HG02798 (cell line): ENCODE data around the gene CEP112.
A peak's percentile ranks its signal among the peaks of the same experiment; 100 is the strongest.
"Not testable (repeated sequence)": the region's sequence is repeated elsewhere in the genome, so short reads cannot be mapped to it uniquely, and the experiment has no call there.

ENCODE experiments used
- ATAC-seq: cut with Tn5 transposase; IDR thresholded peaks from one replicate; pipeline ENCODE4 v1.9.1; 2021; ENCODE audit warnings: mild to moderate bottlenecking; ENCODE audit not compliant: unreplicated experiment, poor library complexity

The CEP112 gene

GRCh38 chr17:66087073-66087472 is 104.9 kb downstream of the CEP112 start:
- no peak for ATAC-seq

GRCh38 chr17:66085221-66085620 is 106.7 kb downstream of the CEP112 start:
- no peak for ATAC-seq

DNA sequence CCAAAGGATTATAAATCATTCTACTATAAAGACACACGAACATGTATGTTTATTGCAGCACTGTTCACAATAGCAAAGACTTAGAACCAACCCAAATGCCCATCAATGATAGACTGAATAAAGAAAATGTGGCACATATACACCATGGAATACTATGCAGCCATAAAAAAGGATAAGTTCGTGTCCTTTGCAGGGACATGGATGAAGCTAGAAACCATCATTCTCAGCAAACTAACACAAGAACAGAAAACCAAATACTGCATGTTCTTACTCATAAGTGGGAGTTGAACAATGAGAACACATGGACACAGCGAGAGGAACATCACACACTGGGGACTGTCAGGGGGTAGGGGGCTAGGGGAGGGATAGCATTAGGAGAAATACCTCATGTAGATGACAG is 111.3 kb downstream of the CEP112 start:
- ATAC-seq, result not testable (repeated sequence)

- ATAC-seq, result no peak
These were observed 115.3 kb downstream of the CEP112 start for GRCh38 chr17:66076546-66077190.

DNA sequence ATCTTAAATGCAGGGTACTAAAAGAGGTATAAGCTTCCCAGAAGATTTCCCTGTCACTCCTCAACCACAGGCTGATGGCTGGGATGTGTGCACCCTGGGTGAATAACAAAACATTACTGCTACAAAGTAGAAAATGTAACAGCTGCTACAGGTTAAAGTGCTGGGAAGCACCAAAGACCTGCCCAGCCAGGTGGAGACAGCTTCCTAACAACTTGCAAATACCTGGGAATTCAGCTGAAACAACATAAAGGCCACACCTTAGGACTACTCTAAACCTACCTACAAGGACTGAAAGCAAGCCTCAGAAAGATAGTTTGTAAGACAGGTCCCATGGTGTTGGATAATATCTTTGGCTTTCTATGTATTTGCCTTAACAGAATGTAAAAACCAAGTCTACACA is 118.5 kb downstream of the CEP112 start:
- ATAC-seq, result no peak

DNA sequence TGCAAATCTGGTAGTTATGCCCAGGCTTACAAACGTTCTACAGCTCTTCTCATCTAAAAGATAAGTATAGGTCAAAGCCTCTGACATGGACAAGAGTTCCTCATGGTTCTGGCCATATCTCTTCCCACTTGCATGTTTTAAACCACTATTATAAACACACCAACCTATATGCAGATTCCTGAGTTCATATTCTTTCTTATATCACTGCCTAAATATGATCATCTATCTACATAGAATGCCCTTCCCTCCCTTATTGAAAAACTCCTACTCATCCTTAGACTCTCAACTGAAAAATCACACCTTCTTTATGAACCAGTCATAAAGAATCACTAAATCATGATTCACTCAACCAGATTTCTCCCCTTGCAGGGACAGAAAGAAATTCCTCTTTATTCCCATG is 128.2 kb downstream of the CEP112 start:
- ATAC-seq, result no peak

DNA sequence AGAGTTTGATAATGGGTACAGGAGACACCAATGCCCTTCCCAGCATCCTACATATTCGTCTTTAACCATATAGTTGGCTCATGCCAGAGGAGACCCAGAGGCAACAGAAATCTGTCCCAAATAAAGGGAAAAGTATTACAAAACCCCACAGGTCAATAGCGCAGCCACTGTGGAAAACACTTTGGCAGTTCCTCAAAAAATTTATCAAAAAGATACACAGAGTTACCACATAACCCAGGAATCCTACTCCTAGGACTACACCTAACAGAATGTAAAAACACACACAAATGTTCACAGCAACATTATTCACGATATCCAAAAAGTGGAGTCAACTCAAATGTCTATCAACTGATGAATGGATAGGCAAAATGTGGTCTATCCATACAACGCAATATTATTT is 135.8 kb downstream of the CEP112 start:
- no peak for ATAC-seq

- no peak for ATAC-seq
These were observed 137.7 kb downstream of the CEP112 start for GRCh38 chr17:66054242-66054641.

DNA sequence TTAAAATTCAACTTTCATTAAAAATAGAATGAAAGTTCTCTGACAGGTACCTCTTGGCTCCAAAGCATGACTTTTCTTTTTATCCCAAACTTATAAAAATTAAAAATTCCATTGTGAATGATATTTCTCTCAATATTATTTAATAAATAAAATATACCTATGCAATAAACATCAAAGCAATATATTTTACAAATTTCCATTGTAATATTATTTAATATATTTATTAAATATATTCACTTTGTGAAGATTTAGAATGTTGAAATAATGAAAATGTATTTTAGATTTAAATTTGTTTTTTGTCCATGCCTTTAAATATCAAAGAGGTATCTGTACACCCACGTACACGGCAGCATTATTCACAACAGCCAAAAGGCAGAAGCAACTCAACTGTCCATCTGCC is 147.8 kb downstream of the CEP112 start:
- ATAC-seq, result no peak

DNA sequence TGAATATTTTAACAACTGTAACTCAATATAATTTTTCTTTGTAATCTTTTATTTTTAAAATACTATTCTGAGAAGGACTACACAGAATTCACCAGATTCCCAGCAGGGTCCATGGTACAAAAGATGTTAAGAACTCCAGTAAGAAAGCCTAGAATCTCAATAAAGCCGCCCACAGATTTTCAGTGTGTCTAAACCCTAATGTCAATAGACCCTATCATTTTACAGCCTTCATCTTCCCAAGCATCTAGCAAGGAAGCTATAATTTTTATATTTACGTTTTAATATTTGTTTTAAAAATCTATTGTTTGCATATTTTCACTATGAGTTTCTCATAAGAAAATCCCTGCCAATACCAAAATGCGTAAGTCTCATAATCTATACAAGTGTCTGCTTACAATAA is 148.5 kb downstream of the CEP112 start:
- no peak for ATAC-seq

DNA sequence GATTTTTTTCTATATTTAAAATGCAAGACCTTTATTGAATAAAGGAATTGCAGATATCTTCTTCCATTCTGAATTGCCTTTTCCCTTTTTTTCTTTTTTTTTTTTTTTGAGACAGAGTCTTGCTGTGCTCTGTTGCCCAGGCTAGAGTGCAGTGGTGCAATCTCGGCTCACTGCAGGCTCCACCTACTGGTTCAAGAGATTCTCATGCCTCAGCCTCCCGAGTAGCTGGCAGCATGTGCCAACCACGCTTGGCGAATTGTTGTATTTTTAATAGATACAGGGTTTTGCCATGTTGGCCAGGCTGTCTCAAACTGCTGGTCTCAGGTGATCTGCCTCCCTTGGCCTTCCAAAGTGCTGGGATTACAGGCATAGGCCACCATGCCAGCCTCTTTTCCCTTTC is 151.5 kb downstream of the CEP112 start:
- no peak for ATAC-seq

DNA sequence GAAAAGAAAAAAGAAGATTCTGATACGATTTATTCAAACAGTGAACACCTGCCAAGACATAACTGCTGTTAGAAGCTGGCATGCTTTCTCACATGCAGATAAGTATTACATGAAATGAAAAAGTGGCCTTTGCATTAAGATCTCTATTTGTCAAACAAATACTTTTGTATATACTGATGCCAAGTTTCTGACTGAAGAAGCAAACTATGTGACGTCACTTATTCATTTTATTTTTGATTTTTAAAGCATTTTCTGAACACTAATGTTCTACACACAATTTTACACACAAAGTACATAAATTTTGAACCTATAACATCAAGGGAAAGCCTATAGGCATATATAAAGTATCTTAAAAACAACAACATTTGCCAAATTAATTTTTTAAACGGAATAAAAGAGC is 153.8 kb downstream of the CEP112 start:
- no peak for ATAC-seq

GRCh38 chr17:66037221-66037620 is 154.7 kb downstream of the CEP112 start:
- ATAC-seq, result no peak

DNA sequence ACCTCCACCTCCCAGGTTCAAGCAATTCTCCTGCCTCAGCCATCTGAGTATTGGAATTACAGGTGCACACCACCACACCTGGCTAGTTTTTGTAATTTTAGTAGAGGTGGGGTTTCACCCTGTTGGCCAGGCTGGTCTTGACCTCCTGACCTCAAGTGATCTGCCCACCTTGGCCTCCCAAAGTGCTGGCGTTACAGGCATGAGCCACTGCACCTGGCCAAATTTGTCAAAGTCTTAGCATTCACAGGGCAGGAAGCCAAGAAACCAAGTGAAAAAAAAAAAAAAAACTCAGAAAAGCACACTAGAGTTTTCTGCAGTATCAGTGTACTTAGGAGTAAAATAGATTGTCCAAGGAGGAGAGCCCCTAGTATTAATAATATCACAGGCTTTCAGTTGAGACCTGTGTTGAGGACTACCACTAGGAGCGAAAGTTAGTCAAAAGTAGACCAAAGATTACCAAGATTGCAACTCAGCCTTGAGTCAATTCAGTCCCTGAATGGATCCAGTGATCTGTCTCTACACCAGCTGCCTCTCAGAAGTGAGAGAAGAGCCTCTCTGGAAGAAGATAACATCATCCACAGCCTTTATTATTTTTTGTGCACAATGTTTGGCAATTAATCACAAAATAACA is 159.7 kb downstream of the CEP112 start:
- ATAC-seq, result peak; percentile 61

DNA sequence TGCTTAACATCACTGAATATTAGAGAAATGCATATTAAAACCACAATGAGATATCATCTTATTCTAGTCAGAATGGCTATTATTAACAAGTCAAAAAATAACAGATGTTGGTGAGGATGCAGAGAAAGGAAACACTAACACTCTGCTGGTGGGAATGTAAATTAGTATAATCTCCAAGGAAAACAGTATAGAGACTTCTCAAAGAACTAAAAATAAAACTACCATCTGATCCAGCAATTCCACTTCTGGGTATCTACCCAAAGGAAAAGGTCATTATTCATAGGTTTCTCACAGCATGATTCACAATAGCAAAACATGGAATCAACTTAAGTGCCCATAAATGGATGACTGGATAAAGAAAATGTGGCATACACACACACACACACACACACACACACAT is 166.4 kb downstream of the CEP112 start:
- ATAC-seq, result no peak

DNA sequence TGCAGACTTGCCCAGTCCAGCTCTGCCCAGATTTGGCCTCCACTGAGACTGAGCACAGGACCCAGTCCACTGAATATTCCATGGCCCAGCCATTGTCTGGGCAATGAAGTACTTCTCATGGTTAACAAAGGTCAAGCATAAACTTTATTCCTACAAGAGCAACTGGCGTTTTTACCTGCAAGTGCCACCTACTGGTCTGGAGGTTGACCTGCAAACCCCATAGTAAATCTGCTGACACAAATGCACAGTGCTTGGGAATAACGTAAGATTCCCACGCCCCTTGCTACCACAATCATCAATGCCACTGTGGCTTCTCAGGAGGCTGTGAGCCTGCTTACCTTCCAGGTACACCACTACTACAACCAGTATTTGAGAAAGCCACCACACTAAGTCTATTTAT is 170.2 kb downstream of the CEP112 start:
- ATAC-seq, result no peak

GRCh38 chr17:66018786-66019185 is 173.1 kb downstream of the CEP112 start:
- no peak for ATAC-seq

DNA sequence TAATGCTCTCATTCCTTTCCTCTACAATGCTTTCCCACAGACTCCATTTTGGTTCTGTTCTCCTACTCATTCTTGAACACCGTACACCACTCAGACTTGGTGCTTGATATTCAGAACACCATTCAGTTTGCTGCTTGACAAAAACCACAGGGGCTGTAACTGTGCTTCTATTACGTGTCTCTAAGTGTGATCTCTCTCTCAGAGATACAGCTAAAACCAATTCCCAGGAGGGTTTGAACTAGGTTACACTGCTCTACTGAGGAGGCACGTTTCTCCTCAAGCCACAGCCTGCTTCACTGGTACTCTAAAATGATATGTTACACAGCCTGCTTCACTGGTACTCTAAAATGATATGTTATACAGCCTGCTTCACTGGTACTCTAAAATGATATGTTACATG is 175.7 kb downstream of the CEP112 start:
- no peak for ATAC-seq

DNA sequence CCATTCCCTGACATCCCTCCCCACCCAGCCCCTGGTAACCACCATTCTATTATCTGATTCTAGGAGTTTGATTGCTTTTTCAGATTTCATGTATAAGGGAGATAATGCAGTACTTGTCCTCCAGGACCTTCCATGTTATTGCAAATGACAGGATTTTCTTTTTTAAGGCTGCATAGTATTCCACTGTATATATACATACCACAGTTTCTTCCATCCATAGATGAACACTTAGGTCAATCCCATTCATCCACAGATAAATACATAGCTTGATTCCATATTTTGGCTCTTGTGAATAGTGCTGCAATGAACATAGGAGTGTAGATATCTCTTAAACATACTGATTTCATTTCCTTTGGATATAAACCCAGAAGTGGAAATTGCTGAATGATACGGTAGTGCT is 183.3 kb downstream of the CEP112 start:
- ATAC-seq, result no peak

- no peak for ATAC-seq
These were observed 185.3 kb downstream of the CEP112 start for GRCh38 chr17:66006654-66007053.

DNA sequence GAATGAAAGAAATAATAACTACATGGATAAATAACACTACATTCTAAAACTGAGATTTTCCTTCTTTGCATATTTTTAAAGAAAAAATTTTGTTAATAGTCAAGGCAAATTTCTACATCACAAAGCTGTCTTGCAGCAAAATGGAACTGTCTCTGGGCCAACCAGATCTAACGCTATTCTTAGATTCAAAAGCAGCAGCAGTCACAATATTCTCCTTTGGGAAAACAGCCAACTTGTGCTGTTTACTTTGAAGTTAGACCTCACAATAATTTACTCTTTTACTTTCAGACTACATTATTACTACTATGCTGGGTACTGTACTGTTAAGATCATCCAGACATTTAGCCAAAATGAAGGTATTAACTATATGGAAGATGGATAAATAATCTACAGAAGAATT is 189.1 kb downstream of the CEP112 start:
- no peak for ATAC-seq

DNA sequence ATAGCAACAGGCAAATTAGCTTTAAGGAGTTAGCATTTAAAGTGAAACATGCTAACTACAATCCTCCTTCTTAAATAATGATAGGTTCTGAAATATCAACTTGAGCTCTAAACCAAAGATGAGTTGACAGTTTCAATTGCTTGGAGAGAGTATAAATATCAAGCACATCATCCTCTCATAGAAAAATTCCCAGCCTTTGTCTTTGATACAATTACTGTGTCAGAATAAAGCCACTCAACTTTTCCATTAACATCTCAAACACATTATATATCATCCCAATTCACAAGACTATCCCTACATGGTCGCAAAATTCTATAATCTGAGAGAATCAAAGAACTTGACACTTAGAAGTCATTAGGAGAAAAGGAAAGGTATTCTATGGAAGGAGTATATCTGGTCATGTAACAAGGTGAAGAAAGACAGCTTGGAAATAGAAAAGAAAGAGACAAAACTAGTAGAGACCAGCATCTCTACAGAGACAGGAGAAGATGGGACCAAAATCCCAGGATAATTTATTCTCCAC is 189.8 kb downstream of the CEP112 start:
- no peak for ATAC-seq
